ENCODE data around the gene BCL6.

DNA sequence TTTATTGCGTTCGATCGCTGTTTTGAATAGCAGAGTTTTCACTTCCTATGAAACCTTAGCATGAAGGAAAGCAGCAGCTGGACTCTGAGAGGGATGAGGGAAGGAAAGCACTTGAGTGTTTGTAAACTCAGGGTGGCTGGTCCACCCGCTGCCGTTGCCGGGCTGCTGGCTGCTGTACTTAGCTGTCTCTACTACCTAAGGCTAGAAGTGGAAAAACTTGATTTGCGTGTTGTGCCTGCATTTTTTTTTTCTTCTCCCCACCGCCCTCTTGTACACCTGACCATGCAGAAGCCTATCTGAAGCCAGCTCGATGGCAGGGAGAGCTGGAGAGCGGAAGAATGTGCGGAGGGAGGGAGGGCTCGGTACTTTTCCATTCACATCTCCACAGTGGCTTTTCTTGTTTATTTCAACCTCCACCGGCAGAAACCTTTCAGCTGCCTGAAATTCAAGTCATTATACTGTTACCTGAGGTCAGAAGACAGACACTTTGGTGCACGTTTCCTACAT is 4.8 kb upstream of the BCL6 start:
- TF ChIP-seq, protein P1, sequence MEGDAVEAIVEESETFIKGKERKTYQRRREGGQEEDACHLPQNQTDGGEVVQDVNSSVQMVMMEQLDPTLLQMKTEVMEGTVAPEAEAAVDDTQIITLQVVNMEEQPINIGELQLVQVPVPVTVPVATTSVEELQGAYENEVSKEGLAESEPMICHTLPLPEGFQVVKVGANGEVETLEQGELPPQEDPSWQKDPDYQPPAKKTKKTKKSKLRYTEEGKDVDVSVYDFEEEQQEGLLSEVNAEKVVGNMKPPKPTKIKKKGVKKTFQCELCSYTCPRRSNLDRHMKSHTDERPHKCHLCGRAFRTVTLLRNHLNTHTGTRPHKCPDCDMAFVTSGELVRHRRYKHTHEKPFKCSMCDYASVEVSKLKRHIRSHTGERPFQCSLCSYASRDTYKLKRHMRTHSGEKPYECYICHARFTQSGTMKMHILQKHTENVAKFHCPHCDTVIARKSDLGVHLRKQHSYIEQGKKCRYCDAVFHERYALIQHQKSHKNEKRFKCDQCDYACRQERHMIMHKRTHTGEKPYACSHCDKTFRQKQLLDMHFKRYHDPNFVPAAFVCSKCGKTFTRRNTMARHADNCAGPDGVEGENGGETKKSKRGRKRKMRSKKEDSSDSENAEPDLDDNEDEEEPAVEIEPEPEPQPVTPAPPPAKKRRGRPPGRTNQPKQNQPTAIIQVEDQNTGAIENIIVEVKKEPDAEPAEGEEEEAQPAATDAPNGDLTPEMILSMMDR (IDR thresholded peaks at IDR 0.05; ENCODE audit: low read depth, low read length, poor library complexity, severe bottlenecking), result no peak
- TF ChIP-seq EZH2phosphoT487 (IDR thresholded peaks at IDR 0.05; ENCODE audit: borderline replicate concordance, low read length), result no peak
